Measurements from ENCODE around the gene SSC4D.

The SSC4D gene

GRCh38 chr7:76340617-76341131 lies 68.8 kb downstream of the SSC4D start:
- no peak for DNase-seq (ENCODE audit: insufficient read length, low spot score)
- TF ChIP-seq POLR2A (IDR thresholded peaks at IDR 0.05; ENCODE audit: low read depth, low read length) = no peak
- FAIRE-seq = no peak
